CD8-positive, alpha-beta memory T cell (primary cell): Measurements from ENCODE around the gene FETUB. TPM values are rescaled to one million over a fixed set of nuclear protein-coding genes. Genes with fewer than 3 reads are reported as not detected.
"Not testable (repeated sequence)": the region's sequence is repeated elsewhere in the genome, so short reads cannot be mapped to it uniquely, and the experiment has no call there.

Source experiments
- CTCF ChIA-PET: fragments of 350-600 bp; sonication (Branson Sonifier 250); formaldehyde crosslinking; loops from one replicate; lab custom pipeline; 2021; ENCODE audit warnings: antibody characterized with exemption; lab: Charles Lee
- POLR2A ChIA-PET: fragments of 350-600 bp; sonication (Branson Sonifier 250); formaldehyde crosslinking; loops from one replicate; lab custom pipeline; 2021; ENCODE audit warnings: antibody characterized with exemption; lab: Charles Lee
- DNase-seq, 5 donors: peaks; one replicate each; pipeline versions ENCODE4 v3.0.0 to v3.0.0-alpha.2; 2020 to 2022; ENCODE audit warnings: mixed read lengths in 1 of 5
- H3K27ac ChIP-seq: one replicate; pipeline ENCODE4 v1.7.0; 2013; ENCODE audit warnings: low read depth, mild to moderate bottlenecking, low read length, moderate library complexity
- H3K27me3 ChIP-seq: 2 replicates; pipeline ENCODE4 v1.7.0; 2013; ENCODE audit warnings: low read length, mild to moderate bottlenecking; ENCODE audit not compliant: insufficient read depth, poor library complexity, severe bottlenecking
- H3K36me3 ChIP-seq: 2 replicates; pipeline ENCODE4 v1.7.0; 2013; ENCODE audit warnings: mild to moderate bottlenecking, low read length, moderate library complexity; ENCODE audit not compliant: insufficient read depth
- H3K4me1 ChIP-seq: 2 replicates; pipeline ENCODE4 v1.7.0; 2013; ENCODE audit warnings: mild to moderate bottlenecking, low read length, moderate library complexity; ENCODE audit not compliant: insufficient read depth
- H3K4me3 ChIP-seq: 2 replicates; pipeline ENCODE4 v1.7.0; 2013; ENCODE audit warnings: mild to moderate bottlenecking, low read length
- H3K9me3 ChIP-seq: 2 replicates; pipeline ENCODE4 v1.7.0; 2013; ENCODE audit warnings: mild to moderate bottlenecking, low read length
- H3K27ac Mint-ChIP-seq, 8 donors: one replicate each; pipeline ENCODE4 v1.8.0; 2020 to 2021; ENCODE audit warnings: mixed read lengths in 8 of 8, mild to moderate bottlenecking in 6 of 8, inconsistent platforms in 3 of 8, moderate library complexity in 3 of 8
- H3K27me3 Mint-ChIP-seq, 2 donors: one replicate each; pipeline ENCODE4 v1.8.0; 2020 to 2021; ENCODE audit warnings: mixed read lengths in 2 of 2, mild to moderate bottlenecking in 1 of 2, moderate library complexity in 1 of 2
- H3K36me3 Mint-ChIP-seq, 3 donors: one replicate each; pipeline ENCODE4 v1.8.0; 2020 to 2021; ENCODE audit warnings: mixed read lengths in 3 of 3, inconsistent platforms in 1 of 3, mild to moderate bottlenecking in 1 of 3
- H3K4me1 Mint-ChIP-seq, 3 donors: one replicate each; pipeline ENCODE4 v1.8.0; 2020 to 2021; ENCODE audit warnings: mixed read lengths in 3 of 3, inconsistent platforms in 1 of 3, mild to moderate bottlenecking in 1 of 3
- H3K4me3 Mint-ChIP-seq, 7 donors: one replicate each; pipeline ENCODE4 v1.8.0; 2020 to 2021; ENCODE audit warnings: mixed read lengths in 7 of 7, mild to moderate bottlenecking in 6 of 7, moderate library complexity in 4 of 7, inconsistent platforms in 2 of 7
- H3K9me3 Mint-ChIP-seq, 5 donors: one replicate each; pipeline ENCODE4 v1.8.0; 2020 to 2022; ENCODE audit warnings: mixed read lengths in 5 of 5, mild to moderate bottlenecking in 3 of 5, moderate library complexity in 2 of 5, inconsistent platforms in 1 of 5
- polyA plus RNA-seq: library from polyadenylated mRNA; unstranded; fragments of 300-500 nt; fragmentation: Illumina TruSeq; gene quantifications from one replicate; pipeline ENCODE4 v1.2.3, GENCODE V29; 2021
- total RNA-seq, 2 experiments: library from RNA; stranded (reverse); gene quantifications; one replicate each; pipeline ENCODE4 v1.2.3, GENCODE V29; 2021

FETUB gene
- total and polyA plus RNA-seq, 3 experiments from 2014 or later = not detected

DNA sequence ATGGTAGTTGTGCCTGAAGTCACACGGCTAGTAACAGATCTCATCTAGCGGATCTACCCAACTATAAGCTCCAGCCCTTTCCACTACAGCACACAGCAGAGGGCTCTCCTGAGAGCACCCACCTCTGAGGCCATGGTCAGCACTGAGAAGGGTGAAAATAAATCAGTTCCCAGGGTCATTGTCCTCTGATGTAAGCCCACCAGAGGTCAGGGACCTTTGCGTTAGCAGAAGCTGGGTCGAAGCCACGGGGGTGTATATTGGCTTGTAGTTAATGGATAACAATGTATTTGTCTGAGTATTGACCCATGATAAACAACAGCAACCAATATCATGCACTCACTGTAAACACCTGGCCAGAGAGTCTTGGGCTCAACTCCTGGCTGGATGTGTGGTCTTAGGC, 6.0 kb upstream of the FETUB start:
- H3K36me3 ChIP-seq, H3K27ac Mint-ChIP-seq, H3K9me3 ChIP-seq, H3K36me3 Mint-ChIP-seq, H3K4me1 Mint-ChIP-seq, H3K27ac ChIP-seq, H3K4me1 ChIP-seq, POLR2A ChIA-PET, DNase-seq, H3K27me3 ChIP-seq, H3K9me3 Mint-ChIP-seq, H3K4me3 ChIP-seq, H3K4me3 Mint-ChIP-seq: not testable (repeated sequence)
- CTCF ChIA-PET = interaction anchor here (1.3 kb wide), 1 partner anchor 20 kb away, joined by 3 read pairs; no protein-coding TSS in a partner anchor
- peaks cover 4 to 34% of the 10 kb centered on the region in 2 donors for H3K27me3 Mint-ChIP-seq

DNA sequence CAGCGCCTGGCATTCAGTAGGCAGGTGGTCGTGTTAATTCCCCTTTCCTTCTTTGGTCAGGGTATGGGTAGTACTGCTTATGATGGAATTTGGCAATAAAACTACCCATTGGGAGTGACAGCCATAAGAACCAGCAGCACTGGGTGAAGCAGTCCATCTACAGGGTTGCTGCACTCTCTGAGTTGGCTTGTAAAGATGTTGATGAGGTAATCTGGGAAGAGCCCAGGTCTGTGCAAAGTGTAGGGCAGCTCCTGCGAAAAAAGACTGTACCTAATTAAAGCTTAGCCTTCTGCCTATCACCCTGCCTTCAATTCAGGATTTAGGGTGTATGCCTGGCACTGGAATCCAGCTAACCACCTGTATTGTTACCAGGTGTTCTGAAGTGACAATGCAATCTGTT, 4.7 kb upstream of the FETUB start:
- no peaks in the 10 kb centered on the region for H3K4me1 ChIP-seq
- peaks cover 4 to 34% of the 10 kb centered on the region in 2 donors for H3K27me3 Mint-ChIP-seq
- no peaks in the 10 kb centered on the region for H3K36me3 Mint-ChIP-seq
- H3K4me3 ChIP-seq = no peak overlapping the region
- no peak overlapping the region for H3K27ac Mint-ChIP-seq
- no peaks in the 10 kb centered on the region for H3K9me3 ChIP-seq
- ChIA-PET CTCF (interaction anchor here (1.3 kb wide), 1 partner anchor 21 kb away, joined by 3 read pairs; no protein-coding TSS in a partner anchor), POLR2A (no interaction called here)
- DNase-seq = no peak
- no peaks in the 10 kb centered on the region for H3K4me1 Mint-ChIP-seq
- no peaks in the 10 kb centered on the region for H3K36me3 ChIP-seq
- no peaks in the 10 kb centered on the region for H3K27me3 ChIP-seq
- H3K4me3 Mint-ChIP-seq = no peak overlapping the region
- H3K27ac ChIP-seq = no peak overlapping the region
- H3K9me3 Mint-ChIP-seq = no peaks in the 10 kb centered on the region

DNA sequence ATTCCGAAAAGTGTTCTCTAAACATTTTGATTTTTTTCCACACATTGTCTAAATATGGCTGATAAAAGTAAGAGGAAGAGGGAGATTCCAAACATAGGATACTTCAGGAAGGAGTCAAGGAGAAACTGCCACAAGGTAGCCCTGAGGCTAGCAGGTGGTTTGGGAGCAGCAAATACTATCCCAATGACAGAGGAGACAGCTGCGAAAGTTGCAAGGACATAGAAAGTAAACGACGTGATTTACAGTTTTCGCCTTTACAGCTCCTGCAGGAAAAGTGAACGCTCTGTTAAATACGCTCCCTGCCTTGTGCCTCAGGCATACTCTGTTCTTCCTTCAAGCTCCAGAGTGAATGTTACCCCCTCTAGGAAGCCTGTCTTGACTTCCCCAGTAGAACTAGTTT, 3.7 kb upstream of the FETUB start:
- H3K4me1 Mint-ChIP-seq = no peaks in the 10 kb centered on the region
- Histone ChIP-seq H3K4me3 (no peak overlapping the region), H3K9me3 (no peaks in the 10 kb centered on the region), H3K4me1 (no peaks in the 10 kb centered on the region), H3K27ac (no peak overlapping the region), H3K36me3 (no peaks in the 10 kb centered on the region), H3K27me3 (no peaks in the 10 kb centered on the region)
- ChIA-PET POLR2A (no interaction called here), CTCF (interaction anchor here (1.4 kb wide), 1 partner anchor 19 kb away, joined by 4 read pairs; no protein-coding TSS in a partner anchor)
- no peak overlapping the region for H3K4me3 Mint-ChIP-seq
- no peak for DNase-seq
- no peaks in the 10 kb centered on the region for H3K9me3 Mint-ChIP-seq
- H3K27me3 Mint-ChIP-seq = peaks cover 3 to 38% of the 10 kb centered on the region in 2 donors
- H3K27ac Mint-ChIP-seq = no peak overlapping the region
- no peaks in the 10 kb centered on the region for H3K36me3 Mint-ChIP-seq

DNA sequence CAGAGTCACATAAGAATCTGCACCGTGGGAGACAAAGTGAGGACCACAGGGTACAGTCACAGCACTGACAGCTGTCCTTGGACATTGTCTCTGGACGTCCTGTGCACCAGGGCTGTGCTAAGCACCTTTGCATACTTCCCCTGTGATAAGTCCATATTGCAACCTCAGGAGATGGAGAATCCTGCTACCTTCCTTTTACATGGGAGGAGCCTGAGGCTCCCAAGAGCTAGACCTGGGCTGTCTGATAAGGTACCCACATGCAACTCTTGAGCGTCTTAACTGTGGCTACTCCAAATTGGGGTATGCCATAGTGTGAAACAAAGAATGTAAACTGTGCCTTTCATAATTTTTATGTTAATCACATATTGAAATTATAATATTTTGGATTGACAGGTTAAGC, 2.5 kb upstream of the FETUB start:
- DNase-seq = no peak
- POLR2A ChIA-PET = no interaction called here
- Histone ChIP-seq H3K4me3 (no peak overlapping the region), H3K36me3 (no peaks in the 10 kb centered on the region), H3K27me3 (no peaks in the 10 kb centered on the region), H3K9me3 (no peaks in the 10 kb centered on the region), H3K4me1 (no peaks in the 10 kb centered on the region), H3K27ac (no peak overlapping the region)
- Mint-ChIP-seq H3K27ac (no peak overlapping the region), H3K36me3 (no peaks in the 10 kb centered on the region), H3K27me3 (peaks cover 3 to 45% of the 10 kb centered on the region in 2 donors), H3K4me3 (no peak overlapping the region), H3K4me1 (no peaks in the 10 kb centered on the region), H3K9me3 (no peaks in the 10 kb centered on the region)
- CTCF ChIA-PET = no interaction called here

DNA sequence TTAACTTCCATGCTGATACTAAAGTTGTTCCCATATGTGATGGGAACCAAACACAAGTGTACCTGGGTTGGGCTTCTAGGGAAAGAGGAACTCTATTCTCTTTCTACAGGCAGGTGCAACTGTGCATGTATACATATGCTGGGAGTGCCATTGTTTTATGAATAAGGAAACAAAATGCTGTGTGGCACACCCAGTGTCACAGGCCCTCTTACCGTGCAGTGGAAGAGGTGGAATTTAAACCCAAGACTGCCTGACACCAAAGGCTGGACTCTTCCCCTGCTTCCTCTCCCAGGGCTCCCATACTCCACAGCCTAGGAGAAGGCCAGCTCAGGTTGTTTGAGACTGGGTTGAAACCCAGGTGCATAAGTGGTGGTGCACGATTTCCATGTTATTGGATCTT, 1.9 kb upstream of the FETUB start:
- POLR2A ChIA-PET = no interaction called here
- Mint-ChIP-seq H3K4me1 (no peaks in the 10 kb centered on the region), H3K27me3 (peaks cover 3 to 49% of the 10 kb centered on the region in 2 donors), H3K4me3 (no peak overlapping the region), H3K9me3 (no peaks in the 10 kb centered on the region), H3K36me3 (no peaks in the 10 kb centered on the region), H3K27ac (no peak overlapping the region)
- H3K9me3 ChIP-seq = no peaks in the 10 kb centered on the region
- H3K4me1 ChIP-seq = no peaks in the 10 kb centered on the region
- no peak for DNase-seq
- H3K27ac ChIP-seq = no peak overlapping the region
- H3K4me3 ChIP-seq = no peak overlapping the region
- H3K36me3 ChIP-seq = no peaks in the 10 kb centered on the region
- CTCF ChIA-PET = no interaction called here
- no peaks in the 10 kb centered on the region for H3K27me3 ChIP-seq

DNA sequence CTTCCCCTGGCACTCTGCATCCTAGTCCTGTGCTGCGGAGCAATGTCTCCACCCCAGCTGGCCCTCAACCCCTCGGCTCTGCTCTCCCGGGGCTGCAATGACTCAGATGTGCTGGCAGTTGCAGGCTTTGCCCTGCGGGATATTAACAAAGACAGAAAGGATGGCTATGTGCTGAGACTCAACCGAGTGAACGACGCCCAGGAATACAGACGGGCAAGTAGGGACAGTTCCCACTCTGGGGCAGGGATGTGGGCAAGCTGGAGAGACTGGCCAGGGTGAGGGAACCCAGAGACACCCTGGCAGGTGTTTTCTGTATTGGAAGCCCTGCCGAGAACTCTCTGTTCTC, 247 bp downstream of the FETUB start:
- ChIA-PET POLR2A (no interaction called here), CTCF (no interaction called here)
- Histone ChIP-seq H3K36me3 (no peaks in the 10 kb centered on the region), H3K4me1 (no peaks in the 10 kb centered on the region), H3K9me3 (no peaks in the 10 kb centered on the region), H3K4me3 (no peak overlapping the region), H3K27ac (no peak overlapping the region), H3K27me3 (no peaks in the 10 kb centered on the region)
- Mint-ChIP-seq H3K4me1 (no peaks in the 10 kb centered on the region), H3K4me3 (no peak overlapping the region), H3K27ac (no peak overlapping the region), H3K9me3 (no peaks in the 10 kb centered on the region), H3K36me3 (no peaks in the 10 kb centered on the region), H3K27me3 (peaks cover 3 to 55% of the 10 kb centered on the region in 2 donors)
- no peak for DNase-seq

DNA sequence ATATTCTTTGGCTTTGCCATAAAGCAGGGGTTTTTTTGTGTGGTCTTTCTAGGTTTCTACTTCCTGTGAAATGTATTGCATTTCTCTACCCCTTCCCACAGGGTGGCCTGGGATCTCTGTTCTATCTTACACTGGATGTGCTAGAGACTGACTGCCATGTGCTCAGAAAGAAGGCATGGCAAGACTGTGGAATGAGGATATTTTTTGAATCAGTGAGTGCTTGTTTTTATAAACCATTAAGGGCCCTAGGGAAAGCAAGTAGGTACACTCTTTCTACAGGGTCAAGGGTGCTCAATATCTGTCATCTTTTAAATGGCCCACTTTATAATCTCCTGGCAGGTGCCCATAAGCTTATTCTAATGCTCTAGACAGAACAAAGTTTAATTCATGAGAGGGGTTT, 730 bp downstream of the FETUB start:
- H3K27me3 Mint-ChIP-seq = peaks cover 3 to 56% of the 10 kb centered on the region in 2 donors
- CTCF ChIA-PET = interaction anchor here (1.3 kb wide), 1 partner anchor 27 kb away, joined by 3 read pairs; no protein-coding TSS in a partner anchor
- no peak overlapping the region for H3K27ac Mint-ChIP-seq
- Histone ChIP-seq H3K36me3 (no peaks in the 10 kb centered on the region), H3K27ac (no peak overlapping the region), H3K27me3 (no peaks in the 10 kb centered on the region), H3K4me3 (no peak overlapping the region), H3K9me3 (no peaks in the 10 kb centered on the region), H3K4me1 (no peaks in the 10 kb centered on the region)
- H3K4me3 Mint-ChIP-seq = no peak overlapping the region
- H3K9me3 Mint-ChIP-seq = no peaks in the 10 kb centered on the region
- POLR2A ChIA-PET = no interaction called here
- no peak for DNase-seq
- no peaks in the 10 kb centered on the region for H3K4me1 Mint-ChIP-seq
- no peaks in the 10 kb centered on the region for H3K36me3 Mint-ChIP-seq

DNA sequence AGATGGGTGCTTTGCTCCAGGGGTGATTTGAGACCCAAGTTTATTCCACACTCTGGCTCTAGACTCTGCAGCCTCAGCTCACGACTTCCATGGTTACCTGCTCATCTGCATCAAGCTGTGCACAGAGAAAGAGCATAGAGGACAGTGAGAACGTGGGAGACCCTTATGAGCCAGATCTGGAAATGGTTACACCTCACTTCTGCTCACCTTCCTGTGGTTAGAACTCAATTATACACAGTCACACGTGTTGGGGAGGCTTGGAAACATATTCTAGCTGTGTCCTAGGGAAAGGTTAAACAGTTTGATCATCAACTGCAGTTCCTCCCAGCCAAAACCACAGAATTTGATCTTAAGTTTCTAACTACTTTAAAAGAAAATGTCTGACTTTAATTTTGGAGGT, 1.8 kb downstream of the FETUB start:
- Histone ChIP-seq H3K27me3 (no peaks in the 10 kb centered on the region), H3K36me3 (no peaks in the 10 kb centered on the region), H3K9me3 (no peaks in the 10 kb centered on the region), H3K4me1 (no peaks in the 10 kb centered on the region), H3K27ac (no peak overlapping the region), H3K4me3 (no peak overlapping the region)
- no peak for DNase-seq
- ChIA-PET POLR2A (no interaction called here), CTCF (interaction anchor here (1.3 kb wide), 1 partner anchor 28 kb away, joined by 3 read pairs; no protein-coding TSS in a partner anchor)
- no peak overlapping the region for H3K27ac Mint-ChIP-seq
- H3K4me1 Mint-ChIP-seq = no peaks in the 10 kb centered on the region
- H3K27me3 Mint-ChIP-seq = peaks cover 3 to 51% of the 10 kb centered on the region in 2 donors
- no peak overlapping the region for H3K4me3 Mint-ChIP-seq
- no peaks in the 10 kb centered on the region for H3K9me3 Mint-ChIP-seq
- H3K36me3 Mint-ChIP-seq = no peaks in the 10 kb centered on the region

DNA sequence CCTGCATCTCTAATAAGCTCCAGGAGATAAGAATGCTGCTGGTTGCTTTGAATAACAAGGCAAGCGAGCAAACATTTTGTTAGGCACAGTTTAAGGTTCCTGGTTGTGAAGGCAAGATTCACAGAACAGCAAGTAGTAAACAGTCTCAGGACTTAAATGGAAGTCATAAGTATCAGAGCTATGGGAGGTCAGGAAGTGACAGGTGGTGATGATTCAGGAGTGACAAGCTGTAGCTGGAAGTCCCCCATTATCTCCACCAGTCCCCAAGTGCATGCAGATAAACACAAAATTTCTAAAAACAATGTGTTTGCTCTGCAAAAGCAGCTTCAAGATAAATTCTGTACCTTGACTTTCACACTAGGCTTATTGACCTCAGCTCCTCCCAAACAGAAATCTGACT, 3.3 kb downstream of the FETUB start:
- no peak for DNase-seq
- Mint-ChIP-seq H3K9me3 (no peaks in the 10 kb centered on the region), H3K4me1 (no peaks in the 10 kb centered on the region), H3K36me3 (no peaks in the 10 kb centered on the region), H3K27me3 (peaks cover 0 to 47% of the 10 kb centered on the region in 2 donors), H3K27ac (peak overlapping the region in 1 of 8 donors; percentile 10), H3K4me3 (no peak overlapping the region)
- no peak overlapping the region for H3K27ac ChIP-seq
- no peaks in the 10 kb centered on the region for H3K36me3 ChIP-seq
- no peaks in the 10 kb centered on the region for H3K27me3 ChIP-seq
- CTCF ChIA-PET = no interaction called here
- POLR2A ChIA-PET = no interaction called here
- no peaks in the 10 kb centered on the region for H3K9me3 ChIP-seq
- no peak overlapping the region for H3K4me3 ChIP-seq
- H3K4me1 ChIP-seq = no peaks in the 10 kb centered on the region
